HG03196 (cell line): ENCODE data around the gene SYNE3.

Source experiments
- ATAC-seq: cut with Tn5 transposase; IDR thresholded peaks from one replicate; pipeline ENCODE4 v1.9.1; 2021; ENCODE audit not compliant: unreplicated experiment

SYNE3 gene

DNA sequence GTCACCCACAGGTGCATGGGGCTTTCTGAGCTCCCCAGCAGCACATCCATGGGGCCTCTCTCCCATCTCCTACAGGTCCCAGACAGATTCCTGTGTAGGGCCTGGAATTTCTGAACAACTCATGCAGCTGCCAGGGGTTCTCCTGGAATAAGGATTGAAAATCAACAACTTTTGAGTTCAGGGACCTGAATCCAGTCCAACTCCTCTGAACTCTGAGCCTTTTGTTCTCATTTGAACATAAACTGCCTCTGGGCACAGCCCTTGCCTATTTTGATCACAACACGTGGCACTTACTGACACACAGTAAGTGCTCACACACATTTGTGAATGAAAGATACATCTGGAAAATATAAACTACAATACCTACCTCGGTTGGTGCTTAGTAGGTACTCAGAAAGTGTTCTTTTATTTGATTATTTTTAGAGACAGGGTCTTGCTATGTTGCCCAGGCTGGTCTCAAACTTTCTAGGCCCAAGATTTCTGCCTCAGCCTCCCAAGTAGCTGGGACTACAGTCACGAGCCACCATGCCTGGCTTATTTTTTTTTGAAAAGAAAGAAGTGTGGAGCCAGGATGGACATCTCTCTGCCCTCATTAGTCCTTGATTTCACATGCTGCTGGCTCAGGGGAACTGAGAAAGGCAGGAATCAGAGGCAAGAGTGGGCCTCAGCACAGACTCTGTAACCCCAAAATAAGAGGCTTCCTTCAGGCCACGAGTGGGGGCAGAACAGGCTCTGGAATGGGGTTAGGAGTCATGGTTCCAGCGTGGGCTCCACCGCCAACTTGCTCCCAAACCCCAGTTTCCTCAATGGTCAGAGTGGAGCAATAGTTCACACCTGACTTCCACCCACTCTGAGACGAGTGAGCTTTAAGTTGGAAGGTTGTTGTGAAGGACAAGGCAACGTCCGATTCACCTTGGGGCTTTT, 27.0 kb downstream of the SYNE3 start:
- no peak for ATAC-seq

DNA sequence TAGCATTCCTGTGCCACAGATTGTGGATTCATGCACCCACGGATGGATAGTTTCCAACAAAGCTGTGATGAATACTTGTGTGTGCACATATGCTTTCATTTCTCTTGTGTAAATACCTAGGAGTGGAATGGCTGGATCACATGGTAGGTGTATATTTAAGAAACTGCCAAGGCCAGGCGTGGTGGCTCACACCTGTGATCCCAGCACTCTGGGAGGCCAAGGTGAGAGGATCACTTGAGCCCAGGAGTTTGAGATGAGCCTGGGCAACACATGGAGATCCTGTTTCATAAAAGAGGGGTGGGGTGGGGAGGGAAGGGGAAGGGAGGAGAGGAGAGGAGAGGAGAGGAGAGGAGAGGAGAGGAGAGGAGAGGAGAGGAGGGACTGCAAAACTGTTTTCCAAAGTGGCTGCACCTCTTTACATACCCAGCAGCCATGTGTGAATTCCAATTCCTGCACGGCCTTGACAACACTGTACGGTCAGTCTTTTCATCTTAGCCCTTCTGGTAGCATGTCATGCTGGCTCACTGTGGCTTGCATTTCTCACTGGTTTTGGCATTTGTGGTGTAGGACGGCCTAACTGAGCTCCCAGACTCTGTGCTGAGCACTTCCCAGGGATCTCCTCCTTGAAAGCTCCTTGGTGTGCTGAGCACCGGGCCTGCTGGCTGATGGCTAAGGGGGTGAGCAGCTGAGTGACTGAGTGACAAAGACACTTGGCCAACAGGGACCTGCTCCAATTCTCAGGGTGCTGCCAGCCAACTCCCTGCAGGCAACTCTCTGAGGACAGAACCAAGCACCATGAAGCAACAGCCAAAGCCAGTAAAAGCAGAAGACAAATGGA, 27.9 kb downstream of the SYNE3 start:
- no peak for ATAC-seq

- ATAC-seq: no peak
Observed at GRCh38 chr14:95487669-95488084, 28.8 kb downstream of the SYNE3 start.

- no peak for ATAC-seq
Observed at GRCh38 chr14:95486875-95487668, 29.4 kb downstream of the SYNE3 start.

GRCh38 chr14:95485222-95485819, 31.1 kb downstream of the SYNE3 start:
- no peak for ATAC-seq

DNA sequence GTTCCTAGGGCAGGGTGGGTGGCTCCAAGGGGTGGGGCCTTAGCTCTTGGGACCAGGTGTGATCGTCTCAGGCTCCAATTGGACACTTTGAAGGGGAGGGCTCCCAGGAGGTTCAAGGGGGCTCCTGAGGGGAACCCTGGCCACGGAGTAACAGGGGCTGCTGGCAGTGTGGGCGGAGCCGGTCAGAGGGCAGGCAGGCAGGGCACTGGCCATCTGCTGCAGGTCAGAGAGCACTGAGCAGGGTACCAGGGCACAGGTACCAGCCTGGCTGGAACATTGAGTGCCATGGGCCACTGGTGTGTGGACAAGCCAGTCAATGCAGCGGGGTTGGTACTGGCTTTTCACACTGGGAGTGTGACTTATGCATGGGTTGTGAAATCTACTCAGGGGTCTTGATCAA, 32.2 kb downstream of the SYNE3 start:
- ATAC-seq: no peak

GRCh38 chr14:95483309-95484165, 32.9 kb downstream of the SYNE3 start:
- ATAC-seq: no peak

DNA sequence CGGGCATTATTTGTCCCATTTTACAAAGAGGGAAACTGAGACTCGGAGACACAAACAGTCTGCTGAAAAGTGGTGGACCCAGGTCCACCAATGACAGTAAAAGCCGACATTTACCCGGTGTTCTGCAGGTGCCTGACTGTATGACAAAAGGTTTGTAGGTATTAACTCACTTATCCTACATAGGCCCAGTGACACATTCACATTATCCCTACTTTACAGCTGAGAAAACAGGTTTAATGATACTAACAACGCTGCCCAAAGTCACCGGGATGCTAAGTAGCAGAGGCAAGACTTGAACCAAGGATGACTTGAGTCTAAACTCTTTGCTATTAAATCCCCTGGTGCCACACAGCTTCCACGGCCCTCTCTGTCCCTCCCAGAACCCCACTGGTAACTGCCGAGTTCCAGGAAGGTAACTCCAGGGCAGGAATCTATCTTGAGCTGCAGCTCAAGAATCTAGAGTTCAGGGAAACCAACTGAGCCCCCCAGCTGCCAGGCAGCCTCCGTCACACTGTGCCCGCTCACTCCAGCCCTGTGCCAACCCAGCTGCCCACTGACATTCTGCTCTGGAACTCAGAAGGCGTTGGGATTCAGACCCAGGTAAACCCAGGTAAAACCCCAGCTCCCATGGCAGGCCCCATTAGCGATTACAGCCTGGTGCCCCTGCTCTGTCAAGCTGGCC, 33.7 kb downstream of the SYNE3 start:
- no peak for ATAC-seq

DNA sequence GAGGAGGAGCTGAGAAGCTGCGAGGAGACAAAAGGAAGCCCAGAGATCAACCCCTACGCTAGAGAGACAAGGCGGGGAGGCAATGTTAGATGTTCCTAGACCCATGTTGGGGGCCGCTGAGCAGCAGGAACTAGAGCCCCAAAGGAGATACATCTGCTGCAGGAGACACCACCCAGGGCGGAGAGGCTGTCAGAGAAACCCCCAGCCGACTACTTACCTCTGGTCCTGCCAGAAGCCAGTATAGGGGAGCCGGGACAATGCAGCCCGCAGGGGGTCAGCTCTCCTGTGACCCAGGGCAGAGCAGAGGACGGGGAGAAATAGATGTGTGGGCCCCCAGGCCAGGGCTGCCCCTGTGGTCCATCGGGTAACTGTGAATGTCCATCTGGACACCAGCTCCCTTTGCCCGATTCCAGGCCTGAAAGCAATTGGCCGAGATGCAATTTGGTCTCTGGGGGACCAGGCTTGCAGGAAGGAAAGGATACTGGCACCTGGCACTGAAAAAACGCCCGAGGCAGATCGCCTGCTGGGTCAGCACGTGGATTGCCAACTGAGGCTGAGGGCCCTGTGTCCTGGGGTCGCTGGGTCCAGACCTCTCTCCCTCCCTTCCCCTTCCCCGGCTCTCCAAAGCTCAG, 34.9 kb downstream of the SYNE3 start:
- ATAC-seq: no peak

DNA sequence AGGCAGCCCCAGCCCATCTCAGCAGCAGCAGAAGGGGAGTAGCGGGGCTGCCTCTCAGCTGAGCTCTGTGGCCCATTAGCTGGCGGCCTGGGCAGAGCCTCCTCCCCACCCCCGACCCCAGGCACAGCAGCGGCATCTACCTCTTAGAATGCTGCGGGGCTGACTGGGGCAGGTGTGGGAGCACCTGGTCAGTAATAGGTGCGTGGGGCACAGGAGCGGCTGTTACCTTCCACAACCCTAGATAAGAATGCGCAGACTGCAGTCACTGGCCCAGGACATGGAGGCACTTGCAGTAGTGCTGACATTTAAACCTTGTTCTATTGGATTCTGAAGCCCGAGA, 35.6 kb downstream of the SYNE3 start:
- no peak for ATAC-seq

DNA sequence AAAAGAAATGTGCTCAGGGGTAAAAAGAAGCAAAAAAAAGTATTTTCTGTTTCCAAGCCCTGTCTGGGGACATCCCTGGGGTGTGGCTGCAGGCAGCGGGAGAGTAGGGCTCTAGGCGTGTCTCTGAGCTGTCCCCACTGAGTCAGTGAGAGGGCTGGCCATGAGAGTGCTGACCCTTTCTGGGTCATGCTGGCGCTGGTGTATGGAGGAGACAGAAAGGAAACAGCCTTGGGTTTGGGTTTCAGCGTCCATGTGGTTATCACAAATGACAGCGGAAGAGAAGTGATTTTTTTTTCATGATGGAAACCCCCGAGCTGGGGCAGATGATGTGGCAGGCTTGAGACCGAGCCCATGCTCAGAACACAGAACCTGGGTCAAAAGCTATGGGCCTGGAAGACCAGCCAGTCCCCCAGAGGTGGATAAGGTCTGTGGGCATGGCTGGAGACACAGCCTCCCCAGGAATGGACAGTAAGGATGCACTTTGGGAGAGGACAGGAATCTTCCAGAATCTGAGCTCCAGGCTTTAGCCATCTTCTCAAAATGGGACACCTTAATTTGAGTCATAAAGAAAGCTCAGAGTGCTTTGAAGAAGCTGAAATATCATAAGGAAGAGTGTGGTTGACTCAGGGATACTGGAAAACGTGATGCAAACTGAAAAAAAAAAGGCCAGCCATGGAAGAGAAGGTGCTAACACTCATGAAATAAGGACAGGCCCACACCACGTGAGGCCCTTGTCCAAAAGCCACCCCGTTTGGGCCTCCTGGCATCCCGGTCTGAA, 36.2 kb downstream of the SYNE3 start:
- no peak for ATAC-seq

- no peak for ATAC-seq
Observed at GRCh38 chr14:95479494-95479893, 37.0 kb downstream of the SYNE3 start.

GRCh38 chr14:95478818-95479217, 37.6 kb downstream of the SYNE3 start:
- no peak for ATAC-seq

DNA sequence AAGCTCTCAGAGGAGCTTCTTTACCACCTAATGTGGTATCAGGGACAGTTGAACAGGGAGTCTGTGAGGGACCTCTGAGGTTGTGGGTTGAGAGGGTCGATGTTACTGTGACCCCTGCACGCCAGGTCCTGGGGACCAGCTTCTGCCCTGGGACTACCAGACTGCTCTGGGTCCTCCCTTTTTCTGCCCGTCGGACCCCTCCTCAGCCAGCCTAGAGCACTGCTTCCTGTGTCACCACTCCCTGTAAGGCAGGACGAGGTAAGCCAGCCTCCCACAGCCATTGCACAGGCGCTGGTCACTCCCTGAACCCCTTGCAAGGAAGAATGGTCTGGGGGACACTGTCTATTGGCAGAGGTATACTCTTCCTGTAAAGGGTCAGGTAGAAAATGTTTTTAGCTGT, 38.1 kb downstream of the SYNE3 start:
- ATAC-seq: no peak

DNA sequence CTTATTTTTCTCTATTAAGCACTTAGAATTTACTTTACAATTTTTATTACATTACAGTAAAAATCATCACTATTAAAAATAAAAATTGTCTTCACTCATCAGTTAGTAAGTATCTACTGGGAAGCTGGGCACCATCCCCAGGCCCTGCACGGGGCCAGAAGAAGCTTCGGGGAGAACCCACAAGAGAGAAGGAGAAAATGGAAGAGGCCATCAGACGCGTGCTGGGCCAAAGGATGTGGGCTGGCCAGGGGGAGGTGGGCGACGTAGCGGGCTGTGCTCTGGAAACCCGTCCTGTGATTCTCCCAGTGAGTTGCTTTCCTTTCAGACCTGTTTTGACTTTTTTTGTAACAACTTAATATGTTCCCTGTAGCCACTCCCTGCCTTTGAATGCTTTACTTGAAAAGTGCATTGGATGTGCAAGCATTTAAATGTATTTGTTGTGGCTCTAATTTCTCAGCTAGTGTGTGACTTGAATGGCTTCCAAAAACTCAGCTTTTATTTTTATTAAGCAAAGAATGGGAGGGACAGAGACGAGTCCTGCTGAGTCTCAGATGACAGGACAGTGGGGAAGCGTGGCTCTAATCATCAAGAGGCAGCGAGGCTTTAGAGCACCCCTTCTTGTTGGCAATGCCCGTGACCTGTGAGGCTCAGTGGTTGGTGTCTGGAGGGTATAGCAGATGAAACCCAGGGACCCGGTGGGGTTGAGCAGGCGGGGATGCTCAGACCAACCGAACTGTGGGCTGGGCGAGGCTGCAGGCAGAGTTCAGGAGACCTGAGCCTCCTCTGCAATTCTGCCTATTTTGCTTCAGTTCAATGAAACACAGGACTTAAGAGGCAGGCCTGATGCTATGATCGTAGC, 38.8 kb downstream of the SYNE3 start:
- ATAC-seq: no peak

GRCh38 chr14:95476747-95477146, 39.7 kb downstream of the SYNE3 start:
- ATAC-seq: no peak

GRCh38 chr14:95475540-95476240, 40.8 kb downstream of the SYNE3 start:
- no peak for ATAC-seq
